Mucosa of stomach (tissue), 1 donor: ENCODE data around the gene DNAJB8.

Experiments
- H3K27me3 ChIP-seq: one replicate; pipeline ENCODE4 v1.7.0; 2013; ENCODE audit warnings: mild to moderate bottlenecking, low read length; ENCODE audit not compliant: control insufficient read depth, insufficient read depth
- H3K36me3 ChIP-seq: one replicate; pipeline ENCODE4 v1.7.0; 2013; ENCODE audit warnings: low read length; ENCODE audit not compliant: control insufficient read depth, insufficient read depth
- H3K4me1 ChIP-seq: one replicate; pipeline ENCODE4 v1.7.0; 2013; ENCODE audit warnings: mild to moderate bottlenecking, low read length; ENCODE audit not compliant: control insufficient read depth, insufficient read depth
- H3K4me3 ChIP-seq: one replicate; pipeline ENCODE4 v1.7.0; 2013; ENCODE audit warnings: low read length
- H3K9ac ChIP-seq: one replicate; pipeline ENCODE4 v1.7.0; 2013; ENCODE audit warnings: mild to moderate bottlenecking, low read length, moderate library complexity
- H3K9me3 ChIP-seq: one replicate; pipeline ENCODE4 v1.7.0; 2013; ENCODE audit warnings: mild to moderate bottlenecking, low read length, moderate library complexity; ENCODE audit not compliant: control insufficient read depth
- donor health status: Pancreatic carcinoma.

The DNAJB8 gene

DNA sequence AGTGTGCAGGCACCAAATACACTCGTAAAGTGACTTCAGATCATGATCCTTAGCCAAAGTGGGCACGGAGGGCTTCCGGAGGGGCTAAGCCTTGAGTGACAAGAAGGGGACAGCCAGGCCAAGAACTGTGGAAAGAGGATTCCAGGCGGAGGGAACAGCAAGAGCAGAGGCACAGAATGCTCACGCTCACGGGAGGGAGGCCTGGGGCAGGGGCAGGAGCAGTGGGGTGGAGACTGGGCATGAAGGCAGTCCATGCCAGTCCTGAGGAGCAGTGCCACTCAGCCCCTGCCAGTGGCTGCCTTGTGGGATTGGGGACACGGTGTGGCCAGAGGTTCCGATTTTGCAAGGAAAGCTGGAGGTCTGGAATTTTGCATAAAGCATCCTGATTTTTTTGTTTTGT, 36.0 kb downstream of the DNAJB8 start:
- H3K4me3 ChIP-seq: no peak overlapping the region
- H3K36me3 ChIP-seq: no peaks in the 10 kb centered on the region
- no peak overlapping the region for H3K9ac ChIP-seq
- peaks cover 75% of the 10 kb centered on the region for H3K27me3 ChIP-seq
- H3K4me1 ChIP-seq: peaks cover 8% of the 10 kb centered on the region
- H3K9me3 ChIP-seq: no peaks in the 10 kb centered on the region

DNA sequence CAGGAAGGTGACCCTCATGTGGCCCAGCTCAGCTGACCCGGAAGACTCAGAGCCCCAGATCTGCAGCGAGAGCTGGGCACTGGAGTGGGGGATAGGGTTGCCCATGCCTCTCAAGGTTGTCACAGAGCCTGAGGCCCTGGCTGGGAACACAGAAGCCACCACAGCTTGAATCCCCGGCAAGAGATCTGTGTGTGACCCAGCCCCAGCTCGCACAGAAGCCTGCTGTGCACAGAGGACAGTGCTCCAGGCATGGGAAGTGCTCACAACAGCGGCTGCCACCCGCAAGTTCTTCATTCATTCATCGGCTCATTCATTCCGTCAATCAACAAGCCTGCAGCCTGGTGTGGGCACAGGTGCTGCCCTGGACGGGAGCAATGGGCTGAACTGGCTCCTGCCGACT, 36.4 kb downstream of the DNAJB8 start:
- no peaks in the 10 kb centered on the region for H3K36me3 ChIP-seq
- H3K4me3 ChIP-seq: no peak overlapping the region
- H3K4me1 ChIP-seq: peaks cover 8% of the 10 kb centered on the region
- no peaks in the 10 kb centered on the region for H3K9me3 ChIP-seq
- peaks cover 75% of the 10 kb centered on the region for H3K27me3 ChIP-seq
- H3K9ac ChIP-seq: no peak overlapping the region

DNA sequence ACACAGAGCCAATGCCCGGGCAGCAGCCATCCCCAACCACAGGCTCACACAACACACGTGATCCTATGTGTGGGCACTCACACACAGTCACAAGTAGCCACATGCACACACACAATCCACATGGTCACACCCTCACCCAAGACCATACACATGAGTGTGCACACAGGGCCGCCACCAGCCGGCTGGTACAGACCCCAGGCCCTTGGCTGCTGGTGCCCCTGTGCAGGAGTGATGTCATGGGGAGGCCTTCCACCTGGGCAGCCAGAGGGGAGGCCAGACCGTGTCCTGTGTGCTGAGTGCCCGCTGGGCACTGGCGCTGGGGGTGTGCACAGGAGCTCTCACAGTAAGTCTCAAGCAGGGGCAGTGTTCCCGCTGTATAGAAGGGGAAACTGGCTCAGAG, 36.9 kb downstream of the DNAJB8 start:
- H3K9ac ChIP-seq: no peak overlapping the region
- peaks cover 73% of the 10 kb centered on the region for H3K27me3 ChIP-seq
- peaks cover 8% of the 10 kb centered on the region for H3K4me1 ChIP-seq
- no peak overlapping the region for H3K4me3 ChIP-seq
- H3K36me3 ChIP-seq: no peaks in the 10 kb centered on the region
- no peaks in the 10 kb centered on the region for H3K9me3 ChIP-seq

GRCh38 chr3:128429275-128429674, 37.4 kb downstream of the DNAJB8 start:
- H3K9ac ChIP-seq: no peak overlapping the region
- H3K36me3 ChIP-seq: no peaks in the 10 kb centered on the region
- peaks cover 8% of the 10 kb centered on the region for H3K4me1 ChIP-seq
- peaks cover 69% of the 10 kb centered on the region for H3K27me3 ChIP-seq
- no peaks in the 10 kb centered on the region for H3K9me3 ChIP-seq
- no peak overlapping the region for H3K4me3 ChIP-seq

- peaks cover 59% of the 10 kb centered on the region for H3K27me3 ChIP-seq
Observed at GRCh38 chr3:128427872-128428822, 38.5 kb downstream of the DNAJB8 start.

DNA sequence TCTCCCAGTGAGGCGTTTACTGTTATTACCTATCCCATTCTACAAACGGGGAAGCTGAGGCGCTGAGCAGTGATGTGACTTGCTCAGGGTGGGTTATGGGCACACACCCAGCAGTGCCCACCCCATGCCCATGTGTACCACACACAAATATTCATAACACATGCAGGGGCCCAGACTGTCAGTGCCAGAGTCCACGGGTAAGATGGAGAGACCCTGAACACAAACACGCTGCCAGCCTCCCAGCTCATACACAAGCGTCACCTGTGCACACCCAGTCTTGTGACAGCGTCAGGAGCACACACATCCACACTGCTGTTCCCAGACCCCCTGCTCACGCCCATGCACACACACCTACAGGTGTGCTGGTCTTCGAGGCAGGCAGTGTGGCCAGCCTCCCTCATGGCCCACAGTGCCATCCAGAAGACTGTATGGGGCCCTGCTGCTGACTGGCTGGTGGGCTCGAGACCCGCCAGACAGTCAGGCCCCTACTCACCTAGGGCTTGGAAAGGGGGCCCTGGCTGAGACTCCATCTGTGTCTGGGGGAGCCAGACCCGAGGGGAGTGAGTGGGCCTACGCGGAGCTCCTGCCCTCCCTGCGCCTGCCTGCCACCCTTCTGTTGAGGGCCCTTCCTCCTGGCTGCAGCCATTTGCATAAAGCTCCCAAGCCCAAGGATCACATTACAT, 39.4 kb downstream of the DNAJB8 start:
- Histone ChIP-seq H3K9me3 (no peaks in the 10 kb centered on the region), H3K36me3 (no peaks in the 10 kb centered on the region), H3K4me1 (peaks cover 5% of the 10 kb centered on the region), H3K9ac (no peak overlapping the region), H3K4me3 (no peak overlapping the region), H3K27me3 (peaks cover 51% of the 10 kb centered on the region)

More at GRCh38 chr3:128427872-128428822, 38.5 kb downstream of the DNAJB8 start:
- Histone ChIP-seq H3K36me3 (no peaks in the 10 kb centered on the region), H3K4me1 (peaks cover 8% of the 10 kb centered on the region), H3K9ac (no peak overlapping the region), H3K4me3 (no peak overlapping the region), H3K9me3 (no peaks in the 10 kb centered on the region)

GRCh38 chr3:128426128-128426921, 40.4 kb downstream of the DNAJB8 start:
- Histone ChIP-seq H3K9me3 (no peaks in the 10 kb centered on the region), H3K4me1 (peaks cover 4% of the 10 kb centered on the region), H3K4me3 (no peak overlapping the region), H3K9ac (peak overlapping the region; percentile 43), H3K36me3 (no peaks in the 10 kb centered on the region), H3K27me3 (peaks cover 41% of the 10 kb centered on the region)

- Histone ChIP-seq H3K9me3 (no peaks in the 10 kb centered on the region), H3K4me1 (peaks cover 4% of the 10 kb centered on the region), H3K27me3 (peaks cover 37% of the 10 kb centered on the region), H3K9ac (peak overlapping the region; percentile 43), H3K36me3 (no peaks in the 10 kb centered on the region), H3K4me3 (no peak overlapping the region)
Observed at GRCh38 chr3:128425846-128426127, 40.9 kb downstream of the DNAJB8 start.

DNA sequence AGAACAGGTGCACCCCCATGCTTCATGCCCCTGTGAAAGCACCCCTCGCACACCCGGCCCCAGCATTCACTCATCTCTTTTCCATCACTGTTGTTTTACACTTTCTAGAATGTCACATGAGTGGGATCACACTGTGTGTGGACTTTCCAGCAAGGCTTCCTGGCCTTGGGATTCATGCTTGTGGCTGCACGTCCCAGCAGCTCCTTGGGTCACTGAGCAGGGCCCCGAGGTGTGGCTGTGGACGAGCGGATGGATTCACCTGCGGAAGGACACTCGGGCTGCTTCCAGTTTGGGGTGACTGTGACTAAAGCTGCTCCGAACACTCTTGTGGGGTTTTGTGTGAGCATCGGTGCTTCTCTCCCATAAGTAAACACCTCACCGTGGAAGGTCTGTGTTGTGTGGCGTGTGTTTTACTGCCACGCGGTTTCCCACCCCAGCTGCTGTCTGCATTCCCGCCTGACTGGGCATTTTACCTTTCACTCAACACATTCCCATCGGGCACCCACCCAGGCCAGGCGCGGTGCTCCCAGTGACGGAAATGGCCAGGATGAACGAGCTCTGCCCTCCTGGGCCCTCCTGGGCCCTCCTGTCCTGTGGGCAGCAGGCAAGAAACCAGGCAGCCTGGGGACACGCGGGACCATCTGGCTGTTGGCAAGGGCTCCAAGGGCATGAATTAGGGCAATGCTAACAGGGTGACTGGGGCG, 41.4 kb downstream of the DNAJB8 start:
- H3K36me3 ChIP-seq: no peaks in the 10 kb centered on the region
- H3K4me1 ChIP-seq: peaks cover 4% of the 10 kb centered on the region
- H3K27me3 ChIP-seq: peaks cover 32% of the 10 kb centered on the region

DNA sequence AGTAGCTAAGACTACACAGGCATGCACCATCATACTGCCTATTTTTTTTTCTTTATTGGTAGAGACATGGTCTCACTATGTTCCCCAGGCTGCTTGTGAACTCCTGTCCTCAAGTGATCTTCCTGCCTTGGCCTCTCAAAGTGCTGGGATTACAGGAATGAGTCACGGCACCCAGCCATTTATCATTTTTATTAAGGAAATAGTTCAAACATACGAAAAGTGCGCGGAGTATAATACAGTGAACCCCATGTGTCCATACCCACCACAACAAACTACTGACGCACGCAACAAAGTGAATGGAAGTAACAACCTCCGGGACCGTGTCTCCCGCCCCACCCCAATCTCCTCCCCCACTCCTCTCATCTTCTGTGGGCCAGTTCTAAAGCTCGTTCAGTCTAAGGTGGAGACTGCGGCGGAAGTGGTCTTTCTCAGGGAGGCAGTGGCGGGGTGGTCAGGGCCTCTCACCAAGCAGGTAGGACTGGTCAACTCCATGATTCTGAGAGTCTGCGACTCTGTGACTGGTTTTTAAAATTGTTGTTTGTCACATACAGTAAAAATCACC, 42.1 kb downstream of the DNAJB8 start:
- peaks cover 4% of the 10 kb centered on the region for H3K4me1 ChIP-seq
- H3K27me3 ChIP-seq: peaks cover 27% of the 10 kb centered on the region
- no peaks in the 10 kb centered on the region for H3K36me3 ChIP-seq
- H3K4me3 ChIP-seq: no peak overlapping the region
- no peaks in the 10 kb centered on the region for H3K9me3 ChIP-seq
- no peak overlapping the region for H3K9ac ChIP-seq

More for the DNA sequence above, 41.4 kb downstream of the DNAJB8 start:
- Histone ChIP-seq H3K9me3 (no peaks in the 10 kb centered on the region), H3K4me3 (no peak overlapping the region), H3K9ac (no peak overlapping the region)

- Histone ChIP-seq H3K36me3 (no peaks in the 10 kb centered on the region), H3K4me3 (no peak overlapping the region), H3K27me3 (peaks cover 27% of the 10 kb centered on the region), H3K9ac (no peak overlapping the region), H3K4me1 (peaks cover 4% of the 10 kb centered on the region), H3K9me3 (no peaks in the 10 kb centered on the region)
Observed at GRCh38 chr3:128423525-128424147, 43.1 kb downstream of the DNAJB8 start.
